ENCODE data around the gene RFNG. TPM values are rescaled to one million over a fixed set of nuclear protein-coding genes. Genes with fewer than 3 reads are reported as not detected.

RFNG gene
- total RNA-seq, 1 experiment from 2014 or later: 46.7 TPM

DNA sequence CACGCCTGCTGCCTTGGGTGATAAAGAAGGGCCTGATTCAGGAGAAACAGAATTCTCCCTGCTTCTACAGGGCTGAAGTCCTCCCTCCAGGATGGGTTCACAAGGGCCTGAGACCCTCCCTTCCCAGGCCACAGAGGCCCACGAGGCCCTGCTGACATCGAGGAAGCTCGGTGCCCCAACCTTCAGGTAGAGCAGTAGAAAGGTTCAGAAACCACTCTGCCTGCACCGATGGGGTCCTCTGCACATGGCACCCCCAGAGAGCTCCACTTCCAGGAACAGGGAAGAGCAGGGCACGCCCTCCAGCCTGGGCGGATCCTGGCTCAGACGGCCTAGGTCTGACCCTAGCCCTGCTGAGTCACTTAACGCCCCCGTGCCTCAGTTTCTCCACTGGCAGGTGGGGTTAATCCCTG lies 29.7 kb downstream of the RFNG start:
- POLR2A ChIA-PET (ENCODE audit: unreplicated experiment): no interaction called here
- H3K79me2 ChIP-seq (ENCODE audit: low read length): peaks cover 43% of the 10 kb centered on the region
- TF ChIP-seq EZH2 (IDR thresholded peaks at IDR 0.05; ENCODE audit: low read length, unreplicated experiment): no peak
- no peak for TF ChIP-seq EZH2phosphoT487 (IDR thresholded peaks at IDR 0.05; ENCODE audit: borderline replicate concordance, low read length)
- TF ChIP-seq, protein P1, sequence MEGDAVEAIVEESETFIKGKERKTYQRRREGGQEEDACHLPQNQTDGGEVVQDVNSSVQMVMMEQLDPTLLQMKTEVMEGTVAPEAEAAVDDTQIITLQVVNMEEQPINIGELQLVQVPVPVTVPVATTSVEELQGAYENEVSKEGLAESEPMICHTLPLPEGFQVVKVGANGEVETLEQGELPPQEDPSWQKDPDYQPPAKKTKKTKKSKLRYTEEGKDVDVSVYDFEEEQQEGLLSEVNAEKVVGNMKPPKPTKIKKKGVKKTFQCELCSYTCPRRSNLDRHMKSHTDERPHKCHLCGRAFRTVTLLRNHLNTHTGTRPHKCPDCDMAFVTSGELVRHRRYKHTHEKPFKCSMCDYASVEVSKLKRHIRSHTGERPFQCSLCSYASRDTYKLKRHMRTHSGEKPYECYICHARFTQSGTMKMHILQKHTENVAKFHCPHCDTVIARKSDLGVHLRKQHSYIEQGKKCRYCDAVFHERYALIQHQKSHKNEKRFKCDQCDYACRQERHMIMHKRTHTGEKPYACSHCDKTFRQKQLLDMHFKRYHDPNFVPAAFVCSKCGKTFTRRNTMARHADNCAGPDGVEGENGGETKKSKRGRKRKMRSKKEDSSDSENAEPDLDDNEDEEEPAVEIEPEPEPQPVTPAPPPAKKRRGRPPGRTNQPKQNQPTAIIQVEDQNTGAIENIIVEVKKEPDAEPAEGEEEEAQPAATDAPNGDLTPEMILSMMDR (conservative IDR thresholded peaks at IDR 0.05; ENCODE audit: low read depth, low read length): no peak
- DNase-seq: no peak
- peak overlapping the region; percentile 80; the same call in 1 of the 2 replicates for H2AFZ ChIP-seq (ENCODE audit: low read length)
- H3K4me2 ChIP-seq (ENCODE audit: low read length): peak overlapping the region; percentile 99
- H3F3A ChIP-seq (ENCODE audit: low read length, unreplicated experiment): no peaks in the 10 kb centered on the region
- ATAC-seq: no peak
- H4K20me1 ChIP-seq (ENCODE audit: low read length): peaks cover 7% of the 10 kb centered on the region; the same call in 1 of the 2 replicates
- H3K27me3 ChIP-seq (ENCODE audit: low read length): no peaks in the 10 kb centered on the region
- H3K4me3 ChIP-seq (ENCODE audit: low read length): peak overlapping the region; percentile 100
- H3K9me3 ChIP-seq (ENCODE audit: low read length): no peaks in the 10 kb centered on the region
- H3K9ac ChIP-seq (ENCODE audit: low read length): peak overlapping the region; percentile 98
- CTCF ChIA-PET: interaction anchor here (1.0 to 4.8 kb wide), 3 partner anchors 18 to 62 kb away, joined by 6 to 40 read pairs (median 7); no protein-coding TSS in a partner anchor
- H3K36me3 ChIP-seq (ENCODE audit: low read depth, low read length): no peaks in the 10 kb centered on the region; the same call in 1 of the 2 replicates
- H3K9me2 ChIP-seq (replicated peaks; ENCODE audit: low read length): no peaks in the 10 kb centered on the region
- peak overlapping the region; percentile 57 for H3K27ac ChIP-seq (ENCODE audit: low read length)
- intact Hi-C loops (cut with micrococcal nuclease): loop anchor here (1.0 kb wide), 1 partner anchor 63 kb away; no protein-coding TSS in a partner anchor
- no TSS peak for BruUV-seq (replicated peaks)
- peaks cover 21% of the 10 kb centered on the region; the same call in 1 of the 2 replicates for H3K4me1 ChIP-seq (ENCODE audit: insufficient read depth, low read length)

DNA sequence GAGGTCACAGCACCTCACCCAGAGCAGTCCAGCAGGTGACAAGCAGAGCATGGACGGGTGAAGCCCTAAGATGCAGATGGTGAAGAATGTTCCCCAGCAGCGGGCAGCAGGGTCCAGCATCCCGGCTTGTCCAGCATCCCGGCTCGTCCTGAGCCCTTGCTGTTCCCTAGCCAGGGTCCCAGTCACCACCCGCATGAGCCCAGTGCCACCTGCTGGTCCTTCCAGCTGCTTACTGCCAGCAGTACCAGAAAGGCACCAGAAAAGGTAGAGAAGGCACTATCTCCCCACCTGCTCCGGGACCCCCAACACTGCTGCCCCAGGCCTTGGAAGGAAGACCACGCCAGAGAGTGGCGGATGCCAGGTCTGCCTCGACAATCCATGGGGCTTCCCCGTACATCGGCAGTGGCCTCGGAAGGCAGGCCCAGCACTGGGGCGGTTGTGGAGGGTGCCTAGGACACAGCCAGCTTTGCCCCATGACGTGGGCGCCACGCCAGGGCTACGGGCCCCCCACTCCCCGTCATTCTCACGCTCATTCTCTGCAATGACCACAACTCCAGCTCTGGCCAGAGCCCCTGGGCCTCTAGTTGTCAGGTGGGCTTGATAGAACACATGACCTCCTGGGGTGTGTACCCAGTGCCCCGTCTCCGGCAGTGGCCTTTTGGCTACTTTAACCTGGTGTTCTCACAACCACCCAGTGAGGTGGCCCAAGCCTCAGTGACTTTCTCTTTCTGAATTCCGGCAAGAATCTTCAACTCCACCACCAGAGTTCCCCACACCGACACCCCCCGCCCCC lies 30.3 kb downstream of the RFNG start:
- TF ChIP-seq, protein P1 (conservative IDR thresholded peaks at IDR 0.05; ENCODE audit: low read depth, low read length): peak; percentile 93
- TF ChIP-seq EZH2 (IDR thresholded peaks at IDR 0.05; ENCODE audit: low read length, unreplicated experiment): no peak
- H3F3A ChIP-seq (ENCODE audit: low read length, unreplicated experiment): no peaks in the 10 kb centered on the region
- no peaks in the 10 kb centered on the region; the same call in 1 of the 2 replicates for H3K36me3 ChIP-seq (ENCODE audit: low read depth, low read length)
- ChIA-PET POLR2A (ENCODE audit: unreplicated experiment) (no interaction called here), CTCF (interaction anchor here (0.6 to 4.8 kb wide), 2 partner anchors 9 to 61 kb away, joined by 3 to 40 read pairs; no protein-coding TSS in a partner anchor)
- peak overlapping the region; percentile 57 for H3K27ac ChIP-seq (ENCODE audit: low read length)
- peak overlapping the region; percentile 98 for H3K9ac ChIP-seq (ENCODE audit: low read length)
- ATAC-seq: peak; percentile 29
- no peaks in the 10 kb centered on the region for H3K27me3 ChIP-seq (ENCODE audit: low read length)
- no peaks in the 10 kb centered on the region for H3K9me2 ChIP-seq (replicated peaks; ENCODE audit: low read length)
- peaks cover 7% of the 10 kb centered on the region; the same call in 1 of the 2 replicates for H4K20me1 ChIP-seq (ENCODE audit: low read length)
- DNase-seq: peak; percentile 80
- peaks cover 43% of the 10 kb centered on the region for H3K79me2 ChIP-seq (ENCODE audit: low read length)
- BruUV-seq (replicated peaks): no TSS peak
- intact Hi-C loops (cut with micrococcal nuclease): loop anchor here (1.0 kb wide), 1 partner anchor 62 kb away; no protein-coding TSS in a partner anchor
- H3K4me3 ChIP-seq (ENCODE audit: low read length): peak overlapping the region; percentile 100
- H3K9me3 ChIP-seq (ENCODE audit: low read length): no peaks in the 10 kb centered on the region
- H2AFZ ChIP-seq (ENCODE audit: low read length): no peak overlapping the region
- peaks cover 21% of the 10 kb centered on the region; the same call in 1 of the 2 replicates for H3K4me1 ChIP-seq (ENCODE audit: insufficient read depth, low read length)
- H3K4me2 ChIP-seq (ENCODE audit: low read length): peak overlapping the region; percentile 99
